Stimulated activated naive CD8-positive, alpha-beta T cell treated with anti-CD3 and anti-CD28 coated beads, Interleukin-15, amount 100 ng/mL, for 72 hours (primary cell): ENCODE data around the gene ZNF329.

Source experiments
- ATAC-seq: fragments of 150-1000 bp; cut with Tn5 transposase; 2 replicates; pipeline ENCODE4 v1.10.0; 2021; ENCODE audit warnings: mild to moderate bottlenecking, moderate library complexity
- DNase-seq, 2 donors: peaks; one replicate each; pipeline ENCODE4 v3.0.0; 2021 to 2022
- H3K27ac Mint-ChIP-seq, 2 donors: one replicate each; pipeline ENCODE4 v1.8.0; 2022; ENCODE audit warnings: mild to moderate bottlenecking in 2 of 2, mixed read lengths in 2 of 2, moderate library complexity in 2 of 2
- H3K27me3 Mint-ChIP-seq: one replicate; pipeline ENCODE4 v1.8.0; 2022; ENCODE audit warnings: mixed read lengths
- H3K4me1 Mint-ChIP-seq: one replicate; pipeline ENCODE4 v1.8.0; 2022; ENCODE audit warnings: mild to moderate bottlenecking, mixed read lengths
- H3K4me3 Mint-ChIP-seq, 2 donors: one replicate each; pipeline ENCODE4 v1.8.0; 2022; ENCODE audit warnings: mild to moderate bottlenecking in 2 of 2, mixed read lengths in 2 of 2, moderate library complexity in 1 of 2
- H3K9me3 Mint-ChIP-seq, 2 donors: one replicate each; pipeline ENCODE4 v1.8.0; 2022; ENCODE audit warnings: mixed read lengths in 2 of 2

ZNF329 gene

DNA sequence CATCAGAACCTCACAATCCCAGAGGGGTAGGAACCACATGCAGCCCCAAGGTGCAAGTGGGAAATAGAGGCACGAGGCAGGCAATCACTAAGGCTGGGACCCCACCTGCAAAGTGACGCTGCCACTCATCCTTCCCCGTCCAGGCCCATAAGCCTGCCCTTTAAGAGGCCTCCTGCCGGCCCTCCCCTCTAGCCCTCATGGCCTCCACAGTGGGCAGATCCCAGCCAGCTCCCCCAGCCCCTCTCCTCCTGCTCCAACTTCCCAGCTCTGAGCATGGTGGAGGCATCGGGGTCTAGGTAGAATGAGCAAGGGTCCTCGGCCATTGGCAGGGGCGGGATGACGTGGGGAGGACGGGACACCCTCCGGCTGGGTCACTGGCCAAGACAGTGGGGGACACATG is 55.3 kb downstream of the ZNF329 start:
- Mint-ChIP-seq H3K4me1 (peaks cover 18% of the 10 kb centered on the region), H3K9me3 (peaks cover 23 to 51% of the 10 kb centered on the region in 2 donors), H3K27ac (no peak overlapping the region), H3K27me3 (no peaks in the 10 kb centered on the region), H3K4me3 (no peak overlapping the region)
- DNase-seq: no peak
- no peak for ATAC-seq

DNA sequence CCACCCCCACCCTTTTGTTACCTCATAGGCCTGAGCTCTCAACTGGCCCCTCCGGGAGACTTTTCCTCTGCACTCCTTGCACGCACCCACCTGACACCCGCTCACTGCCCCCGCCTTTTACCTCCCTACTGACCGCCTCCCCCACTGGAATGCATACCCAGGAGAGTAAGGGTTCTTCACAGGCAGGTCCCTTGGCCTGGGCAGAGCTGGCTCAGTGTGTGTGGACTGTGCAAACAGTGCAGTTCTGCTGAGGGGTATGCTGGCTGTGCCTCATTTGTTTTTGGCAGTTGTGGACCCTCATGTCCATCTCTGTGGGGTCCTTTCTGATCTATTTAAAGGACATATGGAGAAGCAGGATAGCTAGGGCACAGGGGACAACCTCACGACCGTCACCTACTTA is 57.5 kb downstream of the ZNF329 start:
- ATAC-seq: no peak
- peaks cover 18 to 55% of the 10 kb centered on the region in 2 donors for H3K9me3 Mint-ChIP-seq
- no peaks in the 10 kb centered on the region for H3K27me3 Mint-ChIP-seq
- H3K4me3 Mint-ChIP-seq: no peak overlapping the region
- DNase-seq: no peak
- peaks cover 9% of the 10 kb centered on the region for H3K4me1 Mint-ChIP-seq
- no peak overlapping the region for H3K27ac Mint-ChIP-seq

DNA sequence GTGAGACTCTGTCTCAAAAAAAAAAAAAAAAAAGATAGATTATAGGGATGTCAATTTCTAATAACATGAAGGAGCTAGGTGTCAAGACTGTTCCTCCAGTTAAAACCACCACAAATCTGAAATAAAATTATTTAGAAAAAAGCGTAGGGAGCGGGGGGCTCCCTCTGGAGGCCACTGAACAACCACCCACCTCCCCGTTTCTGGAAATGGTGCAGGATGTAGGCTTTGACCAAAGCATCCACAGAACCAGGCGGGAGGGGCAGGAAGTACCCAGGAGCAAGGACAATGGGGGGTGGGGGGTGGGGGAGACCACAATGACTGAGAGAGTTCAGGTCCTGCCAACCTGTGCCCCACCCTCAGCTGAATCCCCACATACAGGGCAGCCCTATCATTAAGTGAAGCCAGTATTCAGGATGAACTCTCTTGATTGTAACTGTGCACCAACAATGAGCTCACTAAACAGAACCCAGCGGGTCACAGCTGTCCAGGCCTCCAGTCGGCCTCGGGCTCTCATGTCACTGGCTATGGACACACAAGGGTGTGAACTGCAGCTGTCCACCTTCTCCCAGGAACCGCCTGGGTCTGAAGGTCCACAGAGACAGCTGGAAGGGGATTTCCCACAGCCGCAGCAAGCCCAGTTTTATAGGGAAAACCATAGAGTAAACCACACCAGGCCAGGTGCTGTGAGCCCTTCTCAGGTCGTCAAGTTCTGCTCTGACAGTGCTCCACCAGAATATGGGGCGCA is 59.2 kb downstream of the ZNF329 start:
- no peak for ATAC-seq
- H3K27ac Mint-ChIP-seq: peak overlapping the region in 1 of 2 donors; percentile 59
- H3K4me3 Mint-ChIP-seq: no peak overlapping the region
- no peaks in the 10 kb centered on the region for H3K27me3 Mint-ChIP-seq
- no peak for DNase-seq
- no peaks in the 10 kb centered on the region for H3K4me1 Mint-ChIP-seq
- H3K9me3 Mint-ChIP-seq: peaks cover 17 to 51% of the 10 kb centered on the region in 2 donors

DNA sequence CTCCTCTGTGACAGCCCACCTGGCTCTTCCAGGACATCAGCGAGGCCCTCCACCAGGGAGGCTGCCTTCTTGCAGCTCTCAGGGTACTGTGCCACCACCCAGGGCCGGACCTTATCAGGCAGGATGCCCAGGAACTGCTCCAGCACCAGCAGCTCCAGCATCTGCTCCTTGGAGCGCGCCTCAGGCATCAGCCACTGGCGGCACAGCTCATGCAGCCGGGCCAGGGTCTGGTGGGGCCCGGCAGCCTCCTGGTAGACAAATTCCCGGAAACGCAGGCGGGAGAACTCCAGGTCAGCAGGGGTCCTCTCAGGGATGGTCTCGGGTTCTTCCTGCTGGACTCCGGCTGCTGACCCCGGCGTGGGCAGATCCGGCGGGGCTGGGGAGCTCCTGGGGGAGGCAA is 60.7 kb downstream of the ZNF329 start:
- no peak overlapping the region for H3K27ac Mint-ChIP-seq
- no peaks in the 10 kb centered on the region for H3K27me3 Mint-ChIP-seq
- DNase-seq (no peak), ATAC-seq (no peak)
- H3K4me3 Mint-ChIP-seq: no peak overlapping the region
- peaks cover 6 to 40% of the 10 kb centered on the region in 2 donors for H3K9me3 Mint-ChIP-seq
- H3K4me1 Mint-ChIP-seq: no peaks in the 10 kb centered on the region

DNA sequence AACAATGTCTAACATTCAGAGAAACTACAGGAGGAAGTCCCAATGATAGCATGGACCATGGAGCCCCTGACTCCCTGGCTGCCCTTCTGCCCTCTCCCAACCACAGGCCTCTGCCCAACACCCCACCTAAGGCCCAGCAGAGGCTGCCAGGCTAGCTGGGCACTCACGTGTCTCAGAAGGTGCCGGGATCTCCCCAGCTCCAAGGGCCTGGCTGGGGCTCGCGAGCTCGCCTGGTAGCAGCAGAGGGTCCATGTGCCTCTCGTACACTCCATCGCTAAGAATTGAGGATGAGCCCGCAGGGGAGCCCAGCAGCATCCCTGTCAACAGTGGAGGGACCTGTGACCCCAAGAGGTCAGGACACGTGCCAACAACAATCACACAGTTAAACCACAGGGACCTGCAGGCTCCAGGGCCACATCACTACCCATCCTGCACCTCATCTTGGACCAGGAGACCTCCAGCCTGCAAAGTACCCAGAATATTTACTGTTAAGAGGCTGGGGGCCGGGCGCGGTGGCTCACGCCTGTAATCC is 62.0 kb downstream of the ZNF329 start:
- ATAC-seq: no peak
- H3K27me3 Mint-ChIP-seq: no peaks in the 10 kb centered on the region
- no peaks in the 10 kb centered on the region for H3K4me1 Mint-ChIP-seq
- no peak overlapping the region for H3K4me3 Mint-ChIP-seq
- peaks cover 10 to 46% of the 10 kb centered on the region in 2 donors for H3K9me3 Mint-ChIP-seq
- DNase-seq: no peak
- no peak overlapping the region for H3K27ac Mint-ChIP-seq

DNA sequence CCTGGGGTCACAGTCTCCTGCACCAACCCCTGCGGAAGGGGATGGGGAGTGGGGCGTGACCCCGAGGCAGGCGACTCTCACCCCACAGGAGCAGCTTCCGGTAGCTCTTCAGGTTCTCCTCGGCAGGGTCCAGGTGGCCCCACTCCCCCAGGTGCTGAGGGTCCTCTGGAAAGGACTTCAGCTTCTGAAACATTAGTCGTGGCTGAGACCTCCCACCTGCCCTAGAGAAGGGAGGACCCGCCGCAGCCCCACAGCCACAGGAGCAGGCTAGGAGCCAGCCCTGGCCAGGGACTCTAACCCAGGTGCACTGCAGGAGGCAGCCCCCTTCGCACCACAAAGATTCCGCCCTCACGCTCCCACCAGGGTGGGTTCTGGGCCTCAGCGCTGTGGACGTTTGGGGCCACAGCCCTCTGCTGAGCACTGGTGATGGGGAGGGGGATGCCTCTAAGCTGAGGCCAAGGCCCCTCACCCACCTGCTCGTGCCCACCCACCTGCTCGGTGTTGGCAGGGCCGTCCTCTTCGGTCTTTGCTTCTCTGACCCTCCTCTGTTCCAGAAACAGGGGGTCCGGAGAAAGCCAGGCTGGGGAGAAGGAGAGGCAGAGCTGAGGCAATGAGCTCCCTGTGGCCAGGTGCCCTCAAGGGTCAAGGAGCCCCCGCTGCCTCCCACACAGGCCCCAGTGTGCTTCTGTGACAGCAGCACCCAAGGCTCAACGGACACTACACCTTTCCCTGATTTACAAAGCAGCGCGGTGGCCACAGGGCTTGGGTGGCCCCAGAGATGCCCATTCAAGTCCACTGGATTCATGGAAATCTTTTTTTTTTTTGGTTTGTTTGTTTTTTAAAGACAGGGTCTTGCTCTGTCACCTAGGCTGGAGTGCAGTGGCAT is 63.5 kb downstream of the ZNF329 start:
- no peak for ATAC-seq
- H3K4me1 Mint-ChIP-seq: no peaks in the 10 kb centered on the region
- no peaks in the 10 kb centered on the region for H3K27me3 Mint-ChIP-seq
- no peak for DNase-seq
- H3K27ac Mint-ChIP-seq: no peak overlapping the region
- peaks cover 7 to 40% of the 10 kb centered on the region in 2 donors for H3K9me3 Mint-ChIP-seq
- no peak overlapping the region for H3K4me3 Mint-ChIP-seq

DNA sequence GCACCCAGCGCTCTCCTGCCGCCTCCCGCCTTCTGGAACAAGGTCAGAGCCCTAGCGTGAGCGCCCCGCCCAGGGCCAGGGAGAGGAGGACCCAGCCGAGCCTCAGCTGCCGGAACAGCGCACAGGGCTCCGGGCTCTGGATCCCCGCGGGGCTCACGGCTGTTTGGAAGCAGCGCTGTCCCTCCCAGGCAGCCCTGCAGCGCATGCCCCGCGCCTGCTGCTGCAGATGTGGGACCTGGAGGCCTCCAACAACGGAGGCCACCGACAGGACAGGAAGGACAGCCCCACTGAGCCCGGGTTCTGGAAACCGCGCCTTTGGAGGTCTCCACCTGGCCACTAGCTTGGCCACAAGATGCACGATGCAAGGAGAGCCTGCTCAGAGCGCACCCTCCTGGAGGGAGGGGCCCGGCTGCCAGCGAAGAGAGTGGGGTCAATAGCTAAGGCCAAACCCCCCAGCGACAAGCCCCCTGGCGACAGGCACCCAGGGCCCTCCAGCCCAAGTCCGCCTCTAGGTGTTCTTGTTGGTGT is 65.2 kb downstream of the ZNF329 start:
- Mint-ChIP-seq H3K9me3 (peaks cover 16 to 50% of the 10 kb centered on the region in 2 donors), H3K27me3 (no peaks in the 10 kb centered on the region), H3K4me3 (no peak overlapping the region), H3K4me1 (no peaks in the 10 kb centered on the region), H3K27ac (no peak overlapping the region)
- ATAC-seq (no peak), DNase-seq (no peak)

DNA sequence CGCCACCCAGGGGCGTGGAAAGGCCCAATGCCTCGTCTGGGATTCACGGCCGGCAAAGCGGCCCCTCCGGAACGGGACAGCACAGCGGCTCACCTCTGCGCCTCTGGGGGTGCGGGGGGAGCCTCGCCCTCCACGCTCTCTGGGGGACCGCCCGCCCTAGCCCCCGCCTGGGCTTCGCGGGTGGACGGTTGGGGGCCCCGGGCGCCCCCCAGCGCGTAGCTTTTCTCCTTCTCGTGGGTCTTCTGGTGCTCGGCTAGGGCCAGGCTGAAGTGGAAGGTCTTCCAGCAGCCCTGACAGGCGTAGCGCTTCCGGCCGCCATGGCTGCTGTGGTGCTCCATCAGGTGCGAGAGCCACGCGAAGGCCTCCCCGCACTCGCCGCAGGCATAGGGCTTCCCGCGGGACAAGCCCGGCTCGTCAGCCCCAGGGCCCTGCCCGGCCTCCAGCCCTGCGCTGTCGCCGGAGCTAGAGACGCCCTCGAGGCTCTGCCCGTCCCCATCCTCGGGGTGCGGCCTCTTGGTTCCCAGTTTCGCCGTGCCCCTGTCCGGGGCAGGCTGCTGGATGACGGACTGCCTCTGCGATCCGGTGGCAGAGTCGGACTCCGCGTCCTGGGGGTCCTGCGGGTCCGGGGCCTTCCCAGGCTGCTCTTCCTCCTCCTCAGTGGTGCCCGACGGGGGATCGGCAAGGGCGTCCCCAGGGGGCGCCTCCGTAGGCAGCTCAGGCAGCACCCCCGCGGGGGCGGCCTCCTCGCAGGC is 65.8 kb downstream of the ZNF329 start:
- H3K4me3 Mint-ChIP-seq: no peak overlapping the region
- DNase-seq (no peak), ATAC-seq (peak; percentile 37)
- peaks cover 23 to 52% of the 10 kb centered on the region in 2 donors for H3K9me3 Mint-ChIP-seq
- no peaks in the 10 kb centered on the region for H3K4me1 Mint-ChIP-seq
- H3K27me3 Mint-ChIP-seq: no peaks in the 10 kb centered on the region
- H3K27ac Mint-ChIP-seq: no peak overlapping the region

DNA sequence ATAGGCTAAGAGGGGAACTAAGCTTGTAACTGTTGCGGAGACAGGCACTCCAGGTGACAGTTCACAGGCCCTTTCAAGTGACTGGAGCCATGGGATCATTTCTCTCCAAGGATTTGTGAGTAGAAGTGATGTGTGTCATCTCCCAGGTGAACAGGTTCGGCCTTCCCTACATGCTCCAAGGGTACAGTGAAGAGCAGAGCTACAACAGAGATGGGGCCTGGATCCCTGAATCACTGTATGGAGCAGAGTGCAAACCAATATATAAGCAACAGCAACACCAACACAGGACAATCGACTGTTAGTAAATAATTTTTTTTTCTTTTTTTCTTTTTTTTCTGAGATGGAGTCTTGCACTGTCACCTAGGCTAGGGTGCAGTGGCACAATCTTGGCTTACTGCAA is 67.6 kb downstream of the ZNF329 start:
- DNase-seq (no peak), ATAC-seq (no peak)
- no peak overlapping the region for H3K4me3 Mint-ChIP-seq
- H3K9me3 Mint-ChIP-seq: peaks cover 28 to 50% of the 10 kb centered on the region in 2 donors
- no peak overlapping the region for H3K27ac Mint-ChIP-seq
- H3K4me1 Mint-ChIP-seq: no peaks in the 10 kb centered on the region
- H3K27me3 Mint-ChIP-seq: no peaks in the 10 kb centered on the region

DNA sequence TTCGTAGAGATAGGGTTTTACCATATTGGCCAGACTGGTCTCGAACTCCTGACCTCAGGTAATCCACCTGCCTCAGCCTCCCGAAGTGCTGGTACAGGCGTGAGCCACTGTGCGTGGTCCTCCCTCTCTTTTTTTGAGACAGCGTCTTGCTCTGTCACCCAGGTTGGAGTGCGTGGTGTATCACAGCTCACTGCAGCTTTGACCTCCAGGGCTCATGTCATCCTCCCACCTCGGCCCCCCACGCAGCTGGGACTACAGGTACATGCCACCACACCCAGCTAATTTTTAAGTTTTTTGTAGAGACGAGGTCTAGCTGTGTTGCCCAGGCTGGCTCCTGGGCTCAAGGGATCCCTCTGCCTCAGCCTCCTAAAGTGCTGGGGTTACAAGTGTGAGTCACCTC is 70.8 kb downstream of the ZNF329 start:
- ATAC-seq (no peak), DNase-seq (no peak)
- no peaks in the 10 kb centered on the region for H3K4me1 Mint-ChIP-seq
- no peak overlapping the region for H3K27ac Mint-ChIP-seq
- peaks cover 28 to 47% of the 10 kb centered on the region in 2 donors for H3K9me3 Mint-ChIP-seq
- no peaks in the 10 kb centered on the region for H3K27me3 Mint-ChIP-seq
- no peak overlapping the region for H3K4me3 Mint-ChIP-seq
